ENCODE data around the gene LPAR3. TPM values are rescaled to one million over a fixed set of nuclear protein-coding genes. Genes with fewer than 3 reads are reported as not detected.

LPAR3 gene
- polyA plus RNA-seq, 2 of the 4 experiments (the other 2 are of a cell fraction) = 0.01 to 0.08 TPM

GRCh38 chr1:84846387-84846786 is 46.6 kb downstream of the LPAR3 start:
- H3K9me3 ChIP-seq = no peaks in the 10 kb centered on the region
- no peak overlapping the region for H3K27ac ChIP-seq
- ChIA-PET POLR2A (no interaction called here), CTCF (interaction anchor here (1.5 kb wide), 1 partner anchor 22 kb away, joined by 3 read pairs; no protein-coding TSS in a partner anchor)
- DNase-seq (ENCODE audit: low read depth in 1 of 2, low spot score in 1 of 2) = no peak
- no peak overlapping the region for H3K4me3 ChIP-seq
- H3K4me1 ChIP-seq = 0 out of 3 replicates have a peak, but pooled peaks cover under 1% of the 10 kb centered on the region
- H3K4me2 ChIP-seq = no peak overlapping the region
- no peak for FAIRE-seq
- no peak for ATAC-seq
- no peak for TF ChIP-seq HES2 (IDR thresholded peaks at IDR 0.05)
- no peak for TF ChIP-seq HOXB5 (CRISPR knock-in tag; IDR thresholded peaks at IDR 0.05)
- TF ChIP-seq ZFP36 (IDR thresholded peaks at IDR 0.05; ENCODE audit: borderline replicate concordance, partially characterized antibody) = no peak
- no peak for TF ChIP-seq REST (IDR thresholded peaks at IDR 0.05)
- TF ChIP-seq E2F6 (IDR thresholded peaks at IDR 0.05; ENCODE audit: borderline replicate concordance, low read depth) = no peak
- TF ChIP-seq TP53 (CRISPR knock-in tag; IDR thresholded peaks at IDR 0.05) = no peak
- TF ChIP-seq ZC3H11A (IDR thresholded peaks at IDR 0.05) = no peak
- TF ChIP-seq PHF8 (IDR thresholded peaks at IDR 0.05; ENCODE audit: borderline replicate concordance, low read depth) = no peak

- WGBS (ENCODE audit: missing lambda C conversion rate) = 39% methylated on average over 2 of the region's 2 CpGs
- H3K4me3 ChIP-seq = no peak overlapping the region
- no peak overlapping the region for H3K27ac ChIP-seq
- DNase-seq (ENCODE audit: low read depth in 1 of 2, low spot score in 1 of 2) = no peak
- ATAC-seq = no peak
- H3K4me1 ChIP-seq = no peaks in the 10 kb centered on the region
- no peaks in the 10 kb centered on the region for H3K9me3 ChIP-seq
- TF ChIP-seq ATOH8 (CRISPR knock-in tag; IDR thresholded peaks at IDR 0.05; ENCODE audit: low read depth) = no peak
- TF ChIP-seq EP300 (IDR thresholded peaks at IDR 0.05) = no peak
- TF ChIP-seq POLR2AphosphoS2 (conservative IDR thresholded peaks at IDR 0.05; ENCODE audit: low read length) = no peak
- TF ChIP-seq NFE2L2 (conservative IDR thresholded peaks at IDR 0.05; ENCODE audit: low read length) = no peak
- no peak for TF ChIP-seq MAZ (IDR thresholded peaks at IDR 0.05; ENCODE audit: borderline replicate concordance, low read depth, low read length)
- TF ChIP-seq CHD2 (IDR thresholded peaks at IDR 0.05; ENCODE audit: low read length, partially characterized antibody) = no peak
- no peak for TF ChIP-seq HMGXB4 (CRISPR knock-in tag; IDR thresholded peaks at IDR 0.05; ENCODE audit: borderline replicate concordance)
- TF ChIP-seq SMC3 (IDR thresholded peaks at IDR 0.05) = no peak
- ChIA-PET CTCF (interaction anchor here (1.5 kb wide), 1 partner anchor 21 kb away, joined by 3 read pairs; no protein-coding TSS in a partner anchor), POLR2A (no interaction called here)
- no peak overlapping the region for H3K4me2 ChIP-seq
- FAIRE-seq = no peak
These were observed 47.6 kb downstream of the LPAR3 start for GRCh38 chr1:84845357-84845756.

GRCh38 chr1:84844094-84844493 is 48.9 kb downstream of the LPAR3 start:
- Histone ChIP-seq H3K27ac (no peak overlapping the region), H3K4me3 (no peak overlapping the region), H3K4me2 (no peak overlapping the region), H3K9me3 (no peaks in the 10 kb centered on the region), H3K4me1 (no peaks in the 10 kb centered on the region)
- no peak for DNase-seq (ENCODE audit: low read depth in 1 of 2, low spot score in 1 of 2)
- FAIRE-seq = no peak
- POLR2A ChIA-PET = no interaction called here
- ATAC-seq = no peak
- TF ChIP-seq POLR2AphosphoS2 (conservative IDR thresholded peaks at IDR 0.05; ENCODE audit: low read length) (no peak), FOXS1 (CRISPR knock-in tag; IDR thresholded peaks at IDR 0.05) (no peak), HES2 (IDR thresholded peaks at IDR 0.05) (no peak), ZFP36 (IDR thresholded peaks at IDR 0.05; ENCODE audit: borderline replicate concordance, partially characterized antibody) (no peak), BCL3 (IDR thresholded peaks at IDR 0.05) (no peak), KDM5A (IDR thresholded peaks at IDR 0.05) (no peak), RAD21 (conservative IDR thresholded peaks at IDR 0.05 in 1 of 2, IDR thresholded peaks at IDR 0.05 in 1 of 2) (no peak)
- CTCF ChIA-PET = interaction anchor here (1.6 kb wide), 1 partner anchor 62 kb away, joined by 5 read pairs; no protein-coding TSS in a partner anchor
